Brain microvascular endothelial cell (primary cell): ENCODE measurements around the gene TRMT61B.
A peak's percentile ranks its signal among the peaks of the same experiment; 100 is the strongest.

ENCODE experiments used
- DNase-seq: peaks from one replicate; pipeline ENCODE4 v3.0.0-alpha.2; 2020
- H3K27ac ChIP-seq: fragments of 250-450 bp; sonication (Bioruptor Pico); 2 replicates; pipeline ENCODE4 v1.5.1; 2020; ENCODE audit warnings: mild to moderate bottlenecking, moderate library complexity
- H3K27me3 ChIP-seq: fragments of 250-450 bp; sonication (Bioruptor Pico); replicated peaks from 2 replicates; pipeline ENCODE4 v1.5.1; 2020; ENCODE audit warnings: mild to moderate bottlenecking
- H3K36me3 ChIP-seq: fragments of 250-450 bp; sonication (Bioruptor Pico); replicated peaks from 2 replicates; pipeline ENCODE4 v1.5.1; 2020; ENCODE audit warnings: mild to moderate bottlenecking
- H3K4me3 ChIP-seq: 2 replicates; pipeline ENCODE4 v1.5.1; 2011; ENCODE audit warnings: low read depth, mild to moderate bottlenecking, control low read depth, low read length, moderate library complexity
- in situ Hi-C: cut with HindIII; loops from 2 replicates; pipeline ENCODE4 v1.10.0; 2017; ENCODE audit warnings: low sequenced_read_pairs, low pct_ligation_motif_present
- TF ChIP-seq, protein P1 (sequence below): IDR thresholded peaks from 2 replicates; pipeline ENCODE4 v1.5.1; 2011; ENCODE audit warnings: low read depth, mild to moderate bottlenecking, moderate library complexity, low read length, control low read depth, inconsistent platforms; ENCODE audit errors: missing control alignments

Gene TRMT61B

GRCh38 chr2:28893488-28893887 lies 23.4 kb upstream of the TRMT61B start:
- H3K4me3 ChIP-seq = no peak overlapping the region
- in situ Hi-C loops = no loop called here
- DNase-seq = no peak
- TF ChIP-seq, protein P1, sequence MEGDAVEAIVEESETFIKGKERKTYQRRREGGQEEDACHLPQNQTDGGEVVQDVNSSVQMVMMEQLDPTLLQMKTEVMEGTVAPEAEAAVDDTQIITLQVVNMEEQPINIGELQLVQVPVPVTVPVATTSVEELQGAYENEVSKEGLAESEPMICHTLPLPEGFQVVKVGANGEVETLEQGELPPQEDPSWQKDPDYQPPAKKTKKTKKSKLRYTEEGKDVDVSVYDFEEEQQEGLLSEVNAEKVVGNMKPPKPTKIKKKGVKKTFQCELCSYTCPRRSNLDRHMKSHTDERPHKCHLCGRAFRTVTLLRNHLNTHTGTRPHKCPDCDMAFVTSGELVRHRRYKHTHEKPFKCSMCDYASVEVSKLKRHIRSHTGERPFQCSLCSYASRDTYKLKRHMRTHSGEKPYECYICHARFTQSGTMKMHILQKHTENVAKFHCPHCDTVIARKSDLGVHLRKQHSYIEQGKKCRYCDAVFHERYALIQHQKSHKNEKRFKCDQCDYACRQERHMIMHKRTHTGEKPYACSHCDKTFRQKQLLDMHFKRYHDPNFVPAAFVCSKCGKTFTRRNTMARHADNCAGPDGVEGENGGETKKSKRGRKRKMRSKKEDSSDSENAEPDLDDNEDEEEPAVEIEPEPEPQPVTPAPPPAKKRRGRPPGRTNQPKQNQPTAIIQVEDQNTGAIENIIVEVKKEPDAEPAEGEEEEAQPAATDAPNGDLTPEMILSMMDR = no peak
- no peaks in the 10 kb centered on the region for H3K27me3 ChIP-seq
- H3K27ac ChIP-seq = no peak overlapping the region
- no peaks in the 10 kb centered on the region for H3K36me3 ChIP-seq

GRCh38 chr2:28880193-28880592 lies 10.1 kb upstream of the TRMT61B start:
- no peak for DNase-seq
- Histone ChIP-seq H3K27ac (no peak overlapping the region), H3K4me3 (no peak overlapping the region), H3K36me3 (no peaks in the 10 kb centered on the region), H3K27me3 (no peaks in the 10 kb centered on the region)
- TF ChIP-seq, protein P1 = no peak
- in situ Hi-C loops = no loop called here

- H3K27ac ChIP-seq = no peak overlapping the region
- no peak overlapping the region for H3K4me3 ChIP-seq
- no peak for DNase-seq
- in situ Hi-C loops = no loop called here
- TF ChIP-seq, protein P1 = no peak
- H3K36me3 ChIP-seq = no peaks in the 10 kb centered on the region
- no peaks in the 10 kb centered on the region for H3K27me3 ChIP-seq
Observed at GRCh38 chr2:28871620-28872019, 1.5 kb upstream of the TRMT61B start.

DNA sequence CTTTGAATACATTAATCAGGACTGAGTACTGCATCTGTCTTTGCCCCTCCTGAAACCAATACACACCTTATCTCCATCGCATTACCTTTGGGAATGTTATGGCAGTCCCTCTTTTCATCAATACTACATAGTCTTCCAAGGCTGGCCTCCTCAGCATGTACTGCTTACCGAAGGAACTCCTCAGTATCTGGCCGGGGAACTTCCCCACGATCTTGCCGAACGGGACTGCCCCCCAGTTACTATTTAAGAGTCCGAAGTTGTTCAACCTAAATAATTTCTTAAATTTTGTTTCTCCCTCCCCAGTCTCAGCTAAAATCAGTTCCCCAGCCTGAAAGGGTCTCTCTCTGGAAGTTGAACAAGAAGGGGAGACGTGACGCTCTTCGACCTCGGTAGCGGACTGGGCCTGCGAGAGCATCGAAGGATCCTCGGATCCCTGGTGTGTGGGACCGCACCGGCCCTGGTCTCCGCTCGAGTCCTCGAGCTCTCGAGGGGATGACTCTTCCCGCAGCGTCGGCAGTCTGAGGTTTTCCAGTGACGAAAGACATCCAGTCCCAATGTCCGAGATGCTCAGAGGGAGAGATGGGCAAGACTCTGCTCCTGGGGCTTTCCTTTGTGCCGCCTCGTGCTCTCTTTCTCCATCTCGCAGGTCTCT lies 489 bp downstream of the TRMT61B start:
- Histone ChIP-seq H3K4me3 (peak overlapping the region; percentile 97), H3K27me3 (no peaks in the 10 kb centered on the region), H3K27ac (peak overlapping the region; percentile 73), H3K36me3 (no peaks in the 10 kb centered on the region)
- no peak for DNase-seq
- in situ Hi-C loops = no loop called here
- TF ChIP-seq, protein P1 = no peak

- TF ChIP-seq, protein P1 = no peak
- H3K4me3 ChIP-seq = peak overlapping the region; percentile 5
- no peak overlapping the region for H3K27ac ChIP-seq
- no peak for DNase-seq
- in situ Hi-C loops = no loop called here
- H3K27me3 ChIP-seq = no peaks in the 10 kb centered on the region
- no peaks in the 10 kb centered on the region for H3K36me3 ChIP-seq
Observed at GRCh38 chr2:28868611-28869010, 1.5 kb downstream of the TRMT61B start.

DNA sequence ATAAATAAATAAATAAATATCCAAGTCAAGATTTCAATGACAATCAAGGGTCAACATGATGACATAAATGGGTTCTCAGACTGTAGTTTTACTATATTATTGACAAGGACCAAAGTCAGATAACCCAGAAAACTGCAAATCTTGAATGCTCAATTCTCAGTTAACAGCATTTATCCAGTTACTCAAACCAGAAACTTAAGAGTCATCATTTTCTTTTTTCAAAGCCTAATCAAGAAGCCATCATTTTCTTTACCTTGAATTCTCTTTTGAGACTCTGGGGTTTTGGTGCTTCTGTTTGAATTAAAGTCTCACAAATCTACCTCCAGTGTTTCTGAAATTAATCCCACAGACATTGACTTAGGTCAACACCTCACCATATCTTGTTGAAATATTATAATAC lies 14.1 kb downstream of the TRMT61B start:
- H3K36me3 ChIP-seq = peaks cover 4% of the 10 kb centered on the region
- no peaks in the 10 kb centered on the region for H3K27me3 ChIP-seq
- TF ChIP-seq, protein P1 = no peak
- no peak overlapping the region for H3K4me3 ChIP-seq
- DNase-seq = no peak
- in situ Hi-C loops = no loop called here
- no peak overlapping the region for H3K27ac ChIP-seq
